Breast epithelium (tissue), 3 donors: ENCODE measurements around the gene CCDC6.

Experiments used
- POLR2A ChIP-seq: fragments of 450-650 bp; IDR thresholded peaks from one replicate; pipeline ENCODE4 v1.6.1; 2016; ENCODE audit warnings: antibody characterized with exemption, mild to moderate bottlenecking, moderate library complexity
- POLR2AphosphoS5 ChIP-seq, 3 donors: sonication (generic); formaldehyde crosslinking; IDR thresholded peaks; one replicate each; pipeline ENCODE4 v1.6.1; 2017; ENCODE audit warnings: antibody characterized with exemption in 3 of 3
- TF ChIP-seq, protein P1 (sequence below), 3 donors: fragments of 450-650 bp; IDR thresholded peaks; one replicate each; pipeline ENCODE4 v1.5.1; 2016 to 2017; ENCODE audit warnings: antibody characterized with exemption in 3 of 3, mild to moderate bottlenecking in 3 of 3, moderate library complexity in 3 of 3

DNA sequence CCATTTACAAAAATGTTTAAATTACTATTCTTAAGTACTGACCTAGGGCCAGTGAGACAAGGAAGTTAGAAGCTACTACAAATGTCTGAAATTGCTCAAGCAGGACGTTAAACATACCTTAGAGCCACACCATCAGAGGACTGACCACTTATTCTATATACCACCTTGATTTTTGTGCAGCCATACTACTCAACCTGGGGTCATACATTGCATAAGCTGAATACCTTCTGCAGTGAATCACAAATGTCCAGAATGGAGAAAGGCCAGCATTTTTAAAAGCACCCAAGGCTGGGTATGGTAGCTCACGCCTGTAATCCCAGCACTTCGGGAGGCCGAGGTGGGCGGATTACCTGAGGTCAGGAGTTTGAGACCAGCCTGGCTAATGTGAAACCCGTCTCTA, 131.9 kb downstream of the CCDC6 start:
- TF ChIP-seq, protein P1, sequence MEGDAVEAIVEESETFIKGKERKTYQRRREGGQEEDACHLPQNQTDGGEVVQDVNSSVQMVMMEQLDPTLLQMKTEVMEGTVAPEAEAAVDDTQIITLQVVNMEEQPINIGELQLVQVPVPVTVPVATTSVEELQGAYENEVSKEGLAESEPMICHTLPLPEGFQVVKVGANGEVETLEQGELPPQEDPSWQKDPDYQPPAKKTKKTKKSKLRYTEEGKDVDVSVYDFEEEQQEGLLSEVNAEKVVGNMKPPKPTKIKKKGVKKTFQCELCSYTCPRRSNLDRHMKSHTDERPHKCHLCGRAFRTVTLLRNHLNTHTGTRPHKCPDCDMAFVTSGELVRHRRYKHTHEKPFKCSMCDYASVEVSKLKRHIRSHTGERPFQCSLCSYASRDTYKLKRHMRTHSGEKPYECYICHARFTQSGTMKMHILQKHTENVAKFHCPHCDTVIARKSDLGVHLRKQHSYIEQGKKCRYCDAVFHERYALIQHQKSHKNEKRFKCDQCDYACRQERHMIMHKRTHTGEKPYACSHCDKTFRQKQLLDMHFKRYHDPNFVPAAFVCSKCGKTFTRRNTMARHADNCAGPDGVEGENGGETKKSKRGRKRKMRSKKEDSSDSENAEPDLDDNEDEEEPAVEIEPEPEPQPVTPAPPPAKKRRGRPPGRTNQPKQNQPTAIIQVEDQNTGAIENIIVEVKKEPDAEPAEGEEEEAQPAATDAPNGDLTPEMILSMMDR (IDR thresholded peaks at IDR 0.05), result no peak
- TF ChIP-seq POLR2AphosphoS5 (IDR thresholded peaks at IDR 0.05) (no peak), POLR2A (no peak)
